Mammary epithelial cell (primary cell): ENCODE measurements around the gene SELENOW.

Experiments
- EZH2 ChIP-seq: IDR thresholded peaks from 2 replicates; pipeline ENCODE4 v1.6.1; 2012; ENCODE audit warnings: low read length, inconsistent platforms, borderline replicate concordance
- TF ChIP-seq, protein P1 (sequence below), 2 donors: IDR thresholded peaks in 1 of 2; conservative IDR thresholded peaks in 1 of 2; 2 replicates each; pipeline ENCODE4 v1.5.1; 2011 to 2012; ENCODE audit warnings: inconsistent platforms in 2 of 2, low read length in 2 of 2, mild to moderate bottlenecking in 2 of 2, control low read depth in 1 of 2, low read depth in 1 of 2; ENCODE audit not compliant: insufficient read depth in 1 of 2; ENCODE audit errors: extremely low read depth in 1 of 2

DNA sequence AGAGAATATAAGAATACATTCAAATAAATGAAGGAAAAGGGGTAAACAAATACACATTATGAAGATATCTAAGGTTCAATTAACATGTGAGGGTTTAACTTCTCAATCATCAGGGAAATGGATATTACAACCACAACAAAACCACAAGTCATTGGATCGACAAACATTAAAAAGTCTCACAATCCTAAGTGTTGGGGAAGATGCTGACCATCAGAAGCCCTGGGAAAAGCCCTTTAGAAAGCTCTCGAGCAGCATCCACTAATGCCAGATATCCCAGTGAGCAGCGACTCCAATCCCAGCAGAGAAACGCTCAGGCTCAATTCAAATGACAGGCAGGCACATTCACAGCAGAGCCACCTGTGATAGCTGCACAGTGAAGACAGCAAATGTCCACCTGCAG, 22.8 kb downstream of the SELENOW start:
- TF ChIP-seq, protein P1, sequence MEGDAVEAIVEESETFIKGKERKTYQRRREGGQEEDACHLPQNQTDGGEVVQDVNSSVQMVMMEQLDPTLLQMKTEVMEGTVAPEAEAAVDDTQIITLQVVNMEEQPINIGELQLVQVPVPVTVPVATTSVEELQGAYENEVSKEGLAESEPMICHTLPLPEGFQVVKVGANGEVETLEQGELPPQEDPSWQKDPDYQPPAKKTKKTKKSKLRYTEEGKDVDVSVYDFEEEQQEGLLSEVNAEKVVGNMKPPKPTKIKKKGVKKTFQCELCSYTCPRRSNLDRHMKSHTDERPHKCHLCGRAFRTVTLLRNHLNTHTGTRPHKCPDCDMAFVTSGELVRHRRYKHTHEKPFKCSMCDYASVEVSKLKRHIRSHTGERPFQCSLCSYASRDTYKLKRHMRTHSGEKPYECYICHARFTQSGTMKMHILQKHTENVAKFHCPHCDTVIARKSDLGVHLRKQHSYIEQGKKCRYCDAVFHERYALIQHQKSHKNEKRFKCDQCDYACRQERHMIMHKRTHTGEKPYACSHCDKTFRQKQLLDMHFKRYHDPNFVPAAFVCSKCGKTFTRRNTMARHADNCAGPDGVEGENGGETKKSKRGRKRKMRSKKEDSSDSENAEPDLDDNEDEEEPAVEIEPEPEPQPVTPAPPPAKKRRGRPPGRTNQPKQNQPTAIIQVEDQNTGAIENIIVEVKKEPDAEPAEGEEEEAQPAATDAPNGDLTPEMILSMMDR (conservative IDR thresholded peaks at IDR 0.05 in 1 of 2, IDR thresholded peaks at IDR 0.05 in 1 of 2; ENCODE audit: extremely low read depth in 1 of 2, insufficient read depth in 1 of 2, low read depth in 1 of 2, low read length in 2 of 2) = no peak
- no peak for TF ChIP-seq EZH2
